NCI-H82 treated with DMSO at 0.1 percent for 48 hours (cell line): Measurements from ENCODE around the gene ABCB7.
"Not testable (repeated sequence)": the region's sequence is repeated elsewhere in the genome, so short reads cannot be mapped to it uniquely, and the experiment has no call there.

ENCODE experiments used
- DNase-seq: peaks from one replicate; lab custom pipeline; 2025; ENCODE audit not compliant: unreplicated experiment; lab: John Stamatoyannopoulos, UW

The ABCB7 gene

GRCh38 chrX:75106772-75107171 lies 49.3 kb downstream of the ABCB7 start:
- no peak for DNase-seq

- no peak for DNase-seq
These were observed 59.8 kb downstream of the ABCB7 start for GRCh38 chrX:75096331-75096730.

- DNase-seq: no peak
These were observed 69.3 kb downstream of the ABCB7 start for GRCh38 chrX:75086731-75087195.

- DNase-seq: no peak
These were observed 71.3 kb downstream of the ABCB7 start for GRCh38 chrX:75084757-75085156.

GRCh38 chrX:75076429-75076828 lies 79.7 kb downstream of the ABCB7 start:
- no peak for DNase-seq

- DNase-seq: no peak
These were observed 81.6 kb downstream of the ABCB7 start for GRCh38 chrX:75074475-75074874.

- no peak for DNase-seq
These were observed 84.7 kb downstream of the ABCB7 start for GRCh38 chrX:75071334-75071733.

- no peak for DNase-seq
These were observed 88.2 kb downstream of the ABCB7 start for GRCh38 chrX:75067931-75068330.

- no peak for DNase-seq
These were observed 94.4 kb downstream of the ABCB7 start for GRCh38 chrX:75061701-75062100.

GRCh38 chrX:75051047-75051446 lies 105.0 kb downstream of the ABCB7 start:
- DNase-seq: no peak

- no peak for DNase-seq
These were observed 110.7 kb downstream of the ABCB7 start for GRCh38 chrX:75045369-75045768.

GRCh38 chrX:75044142-75044541 lies 111.9 kb downstream of the ABCB7 start:
- DNase-seq: not testable (repeated sequence)

GRCh38 chrX:75038925-75039324 lies 117.2 kb downstream of the ABCB7 start:
- no peak for DNase-seq
